Esophagus muscularis mucosa (tissue), 4 donors: Measurements from ENCODE around the gene PAFAH1B2. TPM values are rescaled to one million over a fixed set of nuclear protein-coding genes. Genes with fewer than 3 reads are reported as not detected.

ENCODE experiments used
- DNase-seq: peaks from one replicate; pipeline ENCODE4 v3.0.0-alpha.2; 2017; ENCODE audit errors: extremely low spot score
- H3K27ac ChIP-seq, 4 donors: fragments of 200-600 bp; sonication (generic); replicated peaks in 1 of 4; 1 replicate in 3 of 4; 2 replicates in 1 of 4; pipeline ENCODE4 v1.5.1; 2016 to 2019; ENCODE audit warnings: mild to moderate bottlenecking in 1 of 4
- H3K27me3 ChIP-seq, 4 donors: fragments of 200-600 bp; sonication (generic); one replicate each; pipeline versions ENCODE4 v1.5.1 to v1.6.0; 2016 to 2019
- H3K36me3 ChIP-seq, 4 donors: fragments of 200-600 bp; sonication (generic); one replicate each; pipeline ENCODE4 v1.5.1; 2016 to 2019
- H3K4me1 ChIP-seq, 4 donors: fragments of 200-600 bp; sonication (generic); one replicate each; pipeline ENCODE4 v1.5.1; 2016 to 2019
- H3K4me3 ChIP-seq, 4 donors: fragments of 200-600 bp; sonication (generic); 1 replicate in 2 of 4; 2 replicates in 2 of 4; pipeline ENCODE4 v1.5.1; 2016 to 2019; ENCODE audit warnings: mild to moderate bottlenecking in 4 of 4, moderate library complexity in 1 of 4
- H3K9me3 ChIP-seq, 4 donors: fragments of 200-600 bp; sonication (generic); 1 replicate in 3 of 4; 2 replicates in 1 of 4; pipeline ENCODE4 v1.5.1; 2016 to 2019
- EP300 ChIP-seq: sonication (generic); formaldehyde crosslinking; IDR thresholded peaks from one replicate; pipeline ENCODE4 v1.6.1; 2017; ENCODE audit warnings: antibody characterized with exemption
- POLR2A ChIP-seq: fragments of 450-650 bp; IDR thresholded peaks from one replicate; pipeline ENCODE4 v1.6.1; 2017; ENCODE audit warnings: antibody characterized with exemption, moderate library complexity, mild to moderate bottlenecking, low read depth
- POLR2AphosphoS5 ChIP-seq, 2 donors: sonication (generic); formaldehyde crosslinking; IDR thresholded peaks; one replicate each; pipeline ENCODE4 v1.6.1; 2017; ENCODE audit warnings: antibody characterized with exemption in 2 of 2
- WGBS: methylation state at CpG from one replicate; pipeline ENCODE4 v1.1.5; 2018; 5-methylcytosine and 5-hydroxymethylcytosine counted together
- intact Hi-C: fragments of 100-400 bp; cut with DNase I; formaldehyde crosslinking; loops from one replicate; pipeline ENCODE4 v1.15.1; 2023
- total RNA-seq, 4 donors: library from RNA; depleted of rRNA; stranded (reverse); fragments of >200 nt; gene quantifications; one replicate each; pipeline versions ENCODE4 v1.1.0 to v1.2.1, GENCODE V29; 2016
- TF ChIP-seq, protein P1 (sequence below), 3 experiments: fragments of 200-600 bp in 2 of 3; fragments of 450-650 bp in 1 of 3; sonication (generic) in 2 of 3; IDR thresholded peaks; one replicate each; pipeline ENCODE4 v1.5.1; 2017 to 2019; ENCODE audit warnings: antibody characterized with exemption in 3 of 3, mild to moderate bottlenecking in 2 of 3, moderate library complexity in 1 of 3

PAFAH1B2 gene
- total RNA-seq, 4 donors from 2014 or later = 40.3 to 63.0 (median 47.4) TPM

DNA sequence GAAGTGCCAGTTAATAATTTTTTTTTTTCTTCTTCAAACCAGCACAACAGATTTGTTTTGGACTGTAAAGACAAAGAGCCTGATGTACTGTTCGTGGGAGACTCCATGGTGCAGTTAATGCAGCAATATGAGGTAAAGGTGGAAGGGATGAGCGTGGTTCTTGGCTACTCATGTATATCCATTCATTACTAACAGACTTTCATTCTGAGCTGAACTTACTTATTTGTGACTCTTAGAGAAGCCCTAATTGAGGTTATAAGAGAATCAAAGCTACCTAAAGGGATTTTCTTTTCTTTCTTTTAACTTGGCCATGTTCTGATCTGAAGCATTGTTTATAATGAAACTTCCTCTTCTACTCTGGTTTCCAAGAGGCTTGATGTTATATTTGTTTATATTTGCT lies 15.8 kb downstream of the PAFAH1B2 start:
- intact Hi-C loops = no loop called here
- TF ChIP-seq EP300 = no peak
- no peak for TF ChIP-seq POLR2A
- no peak for TF ChIP-seq POLR2AphosphoS5 (IDR thresholded peaks at IDR 0.05)
- TF ChIP-seq, protein P1, sequence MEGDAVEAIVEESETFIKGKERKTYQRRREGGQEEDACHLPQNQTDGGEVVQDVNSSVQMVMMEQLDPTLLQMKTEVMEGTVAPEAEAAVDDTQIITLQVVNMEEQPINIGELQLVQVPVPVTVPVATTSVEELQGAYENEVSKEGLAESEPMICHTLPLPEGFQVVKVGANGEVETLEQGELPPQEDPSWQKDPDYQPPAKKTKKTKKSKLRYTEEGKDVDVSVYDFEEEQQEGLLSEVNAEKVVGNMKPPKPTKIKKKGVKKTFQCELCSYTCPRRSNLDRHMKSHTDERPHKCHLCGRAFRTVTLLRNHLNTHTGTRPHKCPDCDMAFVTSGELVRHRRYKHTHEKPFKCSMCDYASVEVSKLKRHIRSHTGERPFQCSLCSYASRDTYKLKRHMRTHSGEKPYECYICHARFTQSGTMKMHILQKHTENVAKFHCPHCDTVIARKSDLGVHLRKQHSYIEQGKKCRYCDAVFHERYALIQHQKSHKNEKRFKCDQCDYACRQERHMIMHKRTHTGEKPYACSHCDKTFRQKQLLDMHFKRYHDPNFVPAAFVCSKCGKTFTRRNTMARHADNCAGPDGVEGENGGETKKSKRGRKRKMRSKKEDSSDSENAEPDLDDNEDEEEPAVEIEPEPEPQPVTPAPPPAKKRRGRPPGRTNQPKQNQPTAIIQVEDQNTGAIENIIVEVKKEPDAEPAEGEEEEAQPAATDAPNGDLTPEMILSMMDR (IDR thresholded peaks at IDR 0.05) = no peak
- H3K4me1 ChIP-seq = peaks cover 3 to 45% (median 37%) of the 10 kb centered on the region in 4 donors
- WGBS = 86% methylated on average over 2 of the region's 2 CpGs
- H3K36me3 ChIP-seq = peaks cover 41 to 75% (median 51%) of the 10 kb centered on the region in 4 donors
- no peak for DNase-seq
- no peak overlapping the region for H3K4me3 ChIP-seq
- no peaks in the 10 kb centered on the region for H3K27me3 ChIP-seq
- no peak overlapping the region for H3K27ac ChIP-seq
- no peaks in the 10 kb centered on the region for H3K9me3 ChIP-seq

DNA sequence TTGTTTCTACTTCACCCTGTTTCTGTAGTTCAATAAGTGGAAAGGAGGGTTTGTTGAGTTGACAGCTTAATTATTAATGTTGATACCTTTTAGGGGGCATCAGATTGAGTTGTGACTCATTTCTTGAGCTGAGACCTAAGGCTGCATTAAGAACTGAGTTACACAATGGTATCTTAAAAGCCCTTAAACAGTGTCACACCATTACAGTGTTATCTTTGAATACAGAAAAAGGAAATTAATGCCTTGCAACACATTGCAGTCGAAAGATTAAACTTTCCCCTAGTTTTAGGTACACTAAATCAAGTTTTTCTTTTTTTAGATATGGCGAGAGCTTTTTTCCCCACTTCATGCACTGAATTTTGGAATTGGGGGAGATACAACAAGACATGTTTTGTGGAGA lies 16.7 kb downstream of the PAFAH1B2 start:
- TF ChIP-seq POLR2A = no peak
- no peak for TF ChIP-seq EP300
- TF ChIP-seq, protein P1 (IDR thresholded peaks at IDR 0.05) = no peak
- no peak for TF ChIP-seq POLR2AphosphoS5 (IDR thresholded peaks at IDR 0.05)
- H3K36me3 ChIP-seq = peaks cover 50 to 75% (median 57%) of the 10 kb centered on the region in 4 donors
- no peaks in the 10 kb centered on the region for H3K27me3 ChIP-seq
- no peaks in the 10 kb centered on the region for H3K9me3 ChIP-seq
- H3K27ac ChIP-seq = no peak overlapping the region
- DNase-seq = no peak
- WGBS = 86% methylated on average over 2 of the region's 2 CpGs
- intact Hi-C loops = no loop called here
- H3K4me3 ChIP-seq = no peak overlapping the region
- peaks cover 3 to 41% (median 35%) of the 10 kb centered on the region in 4 donors for H3K4me1 ChIP-seq

DNA sequence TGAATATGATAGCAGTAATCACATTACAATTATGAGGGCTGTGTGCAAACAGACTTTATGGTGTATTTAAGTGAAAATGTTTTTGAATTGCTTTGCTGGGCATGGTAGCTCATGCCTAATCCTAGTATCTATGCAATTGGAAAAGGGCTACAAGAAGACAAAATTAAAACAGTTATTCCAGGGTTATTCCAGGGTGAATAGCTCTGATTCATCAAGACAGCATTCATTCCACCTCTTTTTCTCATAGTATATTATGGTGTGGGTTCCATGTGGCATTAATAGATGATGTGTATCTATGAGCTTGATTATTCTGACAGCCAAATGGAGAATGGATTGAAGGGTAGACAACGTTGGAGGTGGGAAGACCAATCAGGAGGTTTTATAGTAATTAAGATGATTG lies 22.4 kb downstream of the PAFAH1B2 start:
- intact Hi-C loops = no loop called here
- Histone ChIP-seq H3K4me1 (peaks cover 3 to 26% (median 13%) of the 10 kb centered on the region in 4 donors), H3K9me3 (no peaks in the 10 kb centered on the region), H3K27ac (no peak overlapping the region), H3K36me3 (peaks cover 60 to 95% (median 84%) of the 10 kb centered on the region in 4 donors), H3K4me3 (no peak overlapping the region), H3K27me3 (no peaks in the 10 kb centered on the region)
- TF ChIP-seq POLR2AphosphoS5 (IDR thresholded peaks at IDR 0.05) (no peak), POLR2A (no peak), EP300 (no peak)
- TF ChIP-seq, protein P1 (IDR thresholded peaks at IDR 0.05) = no peak
- DNase-seq = no peak
- WGBS = 60% methylated on average over 1 of the region's 1 CpG

DNA sequence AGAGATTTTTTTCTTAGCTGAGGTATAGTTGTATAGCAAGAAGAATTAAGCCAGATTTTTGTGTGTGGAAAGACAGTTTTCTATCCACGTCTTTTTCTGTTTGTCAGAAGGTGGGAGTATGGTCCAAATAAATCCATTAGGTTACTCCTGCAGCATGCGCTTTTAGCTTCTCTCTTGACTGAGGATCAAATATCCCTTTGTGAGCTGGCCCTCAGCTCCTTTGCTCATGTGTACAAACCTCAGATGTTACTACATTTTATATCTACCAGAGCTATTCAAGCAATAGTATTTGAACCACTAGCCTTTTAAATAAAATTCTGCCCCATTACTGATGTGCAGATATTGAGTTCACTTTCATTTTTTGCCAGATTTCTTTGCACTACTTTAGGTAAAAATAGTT lies 25.6 kb downstream of the PAFAH1B2 start:
- Histone ChIP-seq H3K4me1 (peaks cover 21 to 41% (median 22%) of the 10 kb centered on the region in 4 donors), H3K4me3 (no peak overlapping the region), H3K27me3 (no peaks in the 10 kb centered on the region), H3K36me3 (peaks cover 32 to 68% (median 54%) of the 10 kb centered on the region in 4 donors), H3K27ac (peak overlapping the region in 1 of 4 donors; percentile 26), H3K9me3 (no peaks in the 10 kb centered on the region)
- no peak for DNase-seq
- 85% methylated on average over 2 of the region's 2 CpGs for WGBS
- no peak for TF ChIP-seq POLR2A
- no peak for TF ChIP-seq EP300
- TF ChIP-seq, protein P1 (IDR thresholded peaks at IDR 0.05) = no peak
- TF ChIP-seq POLR2AphosphoS5 (IDR thresholded peaks at IDR 0.05) = no peak
- intact Hi-C loops = no loop called here

DNA sequence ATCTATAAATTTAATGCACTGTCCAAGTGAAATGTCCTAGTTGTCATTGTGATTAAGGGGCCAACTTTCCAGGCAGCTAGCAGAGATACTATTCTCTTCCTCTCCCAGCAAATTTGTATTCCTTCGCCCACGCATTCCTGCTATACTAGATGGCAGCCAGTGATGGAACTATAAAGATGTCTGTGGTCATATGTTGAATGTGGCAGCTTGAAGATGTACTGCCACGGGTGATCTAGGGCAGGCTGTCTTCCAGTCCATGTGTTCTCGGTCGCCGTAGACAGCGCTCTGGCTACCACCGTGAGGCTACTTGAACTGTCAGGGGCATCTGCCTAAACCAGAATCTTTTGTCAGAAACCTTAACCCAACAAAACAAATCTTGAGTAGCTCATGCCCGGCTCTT lies 26.1 kb downstream of the PAFAH1B2 start:
- intact Hi-C loops = no loop called here
- DNase-seq = no peak
- H3K27me3 ChIP-seq = no peaks in the 10 kb centered on the region
- WGBS = 79% methylated on average over 9 of the region's 9 CpGs
- H3K4me1 ChIP-seq = peaks cover 21 to 41% (median 22%) of the 10 kb centered on the region in 4 donors
- peaks cover 27 to 64% (median 50%) of the 10 kb centered on the region in 4 donors for H3K36me3 ChIP-seq
- H3K4me3 ChIP-seq = no peak overlapping the region
- no peak overlapping the region for H3K27ac ChIP-seq
- no peaks in the 10 kb centered on the region for H3K9me3 ChIP-seq
- TF ChIP-seq EP300 (no peak), POLR2AphosphoS5 (IDR thresholded peaks at IDR 0.05) (no peak), POLR2A (no peak)
- TF ChIP-seq, protein P1 (IDR thresholded peaks at IDR 0.05) = no peak
